Natural killer cell (primary cell): ENCODE results near the gene IL27RA. TPM values are rescaled to one million over a fixed set of nuclear protein-coding genes. Genes with fewer than 3 reads are reported as not detected.
A peak's percentile ranks its signal among the peaks of the same experiment; 100 is the strongest.

Experiments
- ATAC-seq, 3 donors: fragments of 150-1000 bp in 2 of 3; fragments of 200-7000 bp in 1 of 3; cut with Tn5 transposase; 1 replicate in 1 of 3; 2 replicates in 2 of 3; pipeline ENCODE4 v1.10.0; 2021; ENCODE audit warnings: mild to moderate bottlenecking in 2 of 3, moderate library complexity in 2 of 3
- DNase-seq, 2 donors: peaks; one replicate each; pipeline versions ENCODE4 v3.0.0 to v3.0.0-alpha.2; 2013 to 2021; ENCODE audit warnings: mixed read lengths in 1 of 2
- H3K27ac ChIP-seq: one replicate; pipeline ENCODE4 v1.5.1; 2013; ENCODE audit warnings: mild to moderate bottlenecking, low read length
- H3K27me3 ChIP-seq: one replicate; pipeline ENCODE4 v1.6.1; 2013; ENCODE audit warnings: low read length; ENCODE audit not compliant: control insufficient read depth, insufficient read depth
- H3K36me3 ChIP-seq: one replicate; pipeline ENCODE4 v1.6.1; 2013; ENCODE audit warnings: low read length; ENCODE audit not compliant: control insufficient read depth, insufficient read depth
- H3K4me1 ChIP-seq: one replicate; pipeline ENCODE4 v1.6.1; 2013; ENCODE audit warnings: low read length; ENCODE audit not compliant: control insufficient read depth, insufficient read depth
- H3K4me3 ChIP-seq: one replicate; pipeline ENCODE4 v1.5.1; 2013; ENCODE audit warnings: low read length
- H3K9me3 ChIP-seq: one replicate; pipeline ENCODE4 v1.6.1; 2013; ENCODE audit warnings: low read length; ENCODE audit not compliant: control insufficient read depth, insufficient read depth
- H3K27ac Mint-ChIP-seq, 2 donors: one replicate each; pipeline ENCODE4 v1.8.0; 2022; ENCODE audit warnings: mild to moderate bottlenecking in 2 of 2, mixed read lengths in 2 of 2, moderate library complexity in 1 of 2
- H3K27me3 Mint-ChIP-seq, 2 donors: one replicate each; pipeline ENCODE4 v1.8.0; 2022; ENCODE audit warnings: low read depth in 2 of 2, mixed read lengths in 2 of 2
- H3K36me3 Mint-ChIP-seq: one replicate; pipeline ENCODE4 v1.8.0; 2022; ENCODE audit warnings: mixed read lengths
- H3K4me1 Mint-ChIP-seq, 2 donors: one replicate each; pipeline ENCODE4 v1.8.0; 2022; ENCODE audit warnings: mixed read lengths in 2 of 2
- H3K4me3 Mint-ChIP-seq: one replicate; pipeline ENCODE4 v1.8.0; 2022; ENCODE audit warnings: mild to moderate bottlenecking, moderate library complexity, mixed read lengths
- H3K9me3 Mint-ChIP-seq, 2 donors: one replicate each; pipeline ENCODE4 v1.8.0; 2022; ENCODE audit warnings: mixed read lengths in 2 of 2
- WGBS: methylation state at CpG from one replicate; pipeline ENCODE4 v1.1.7; 2013; ENCODE audit warnings: missing lambda C conversion rate; ENCODE audit not compliant: insufficient coverage; 5-methylcytosine and 5-hydroxymethylcytosine counted together
- intact Hi-C: fragments of 100-400 bp; cut with micrococcal nuclease; formaldehyde crosslinking; loops from one replicate; pipeline ENCODE4 v1.14.2; 2022
- total RNA-seq, 4 donors: library from RNA; stranded (reverse); fragments of 120-200 nt in 1 of 4; gene quantifications; one replicate each; pipeline versions ENCODE4 v1.2.3 to v1.2.4, GENCODE V29; 2013 to 2022
- TF ChIP-seq, protein P1 (sequence below): fragments of 200-600 bp; IDR thresholded peaks from one replicate; pipeline ENCODE4 v1.8.0; 2022; ENCODE audit warnings: antibody characterized with exemption

The IL27RA gene
- total RNA-seq, 3 donors from 2014 or later (not counting 1 experiment from before 2014, with no cell fraction given): 38.4 to 61.1 (median 58.0) TPM

GRCh38 chr19:14088634-14089411 lies 57.3 kb downstream of the IL27RA start:
- TF ChIP-seq, protein P1, sequence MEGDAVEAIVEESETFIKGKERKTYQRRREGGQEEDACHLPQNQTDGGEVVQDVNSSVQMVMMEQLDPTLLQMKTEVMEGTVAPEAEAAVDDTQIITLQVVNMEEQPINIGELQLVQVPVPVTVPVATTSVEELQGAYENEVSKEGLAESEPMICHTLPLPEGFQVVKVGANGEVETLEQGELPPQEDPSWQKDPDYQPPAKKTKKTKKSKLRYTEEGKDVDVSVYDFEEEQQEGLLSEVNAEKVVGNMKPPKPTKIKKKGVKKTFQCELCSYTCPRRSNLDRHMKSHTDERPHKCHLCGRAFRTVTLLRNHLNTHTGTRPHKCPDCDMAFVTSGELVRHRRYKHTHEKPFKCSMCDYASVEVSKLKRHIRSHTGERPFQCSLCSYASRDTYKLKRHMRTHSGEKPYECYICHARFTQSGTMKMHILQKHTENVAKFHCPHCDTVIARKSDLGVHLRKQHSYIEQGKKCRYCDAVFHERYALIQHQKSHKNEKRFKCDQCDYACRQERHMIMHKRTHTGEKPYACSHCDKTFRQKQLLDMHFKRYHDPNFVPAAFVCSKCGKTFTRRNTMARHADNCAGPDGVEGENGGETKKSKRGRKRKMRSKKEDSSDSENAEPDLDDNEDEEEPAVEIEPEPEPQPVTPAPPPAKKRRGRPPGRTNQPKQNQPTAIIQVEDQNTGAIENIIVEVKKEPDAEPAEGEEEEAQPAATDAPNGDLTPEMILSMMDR: no peak
- no peak overlapping the region for H3K4me3 ChIP-seq
- H3K4me1 ChIP-seq: peaks cover 17% of the 10 kb centered on the region
- no peak for ATAC-seq
- H3K9me3 Mint-ChIP-seq: no peaks in the 10 kb centered on the region
- no peak for DNase-seq
- WGBS: 95% methylated on average over 30 of the region's 30 CpGs
- peak overlapping the region in 1 of 2 donors; percentile 39 for H3K27ac Mint-ChIP-seq
- H3K4me1 Mint-ChIP-seq: peaks cover 14 to 15% of the 10 kb centered on the region in 2 donors
- H3K27me3 ChIP-seq: no peaks in the 10 kb centered on the region
- peaks cover 8% of the 10 kb centered on the region for H3K36me3 ChIP-seq
- H3K36me3 Mint-ChIP-seq: no peaks in the 10 kb centered on the region
- H3K27ac ChIP-seq: no peak overlapping the region
- H3K9me3 ChIP-seq: peaks cover 7% of the 10 kb centered on the region
- peak overlapping the region; percentile 74 for H3K4me3 Mint-ChIP-seq
- H3K27me3 Mint-ChIP-seq: no peaks in the 10 kb centered on the region
- intact Hi-C loops: no loop called here

DNA sequence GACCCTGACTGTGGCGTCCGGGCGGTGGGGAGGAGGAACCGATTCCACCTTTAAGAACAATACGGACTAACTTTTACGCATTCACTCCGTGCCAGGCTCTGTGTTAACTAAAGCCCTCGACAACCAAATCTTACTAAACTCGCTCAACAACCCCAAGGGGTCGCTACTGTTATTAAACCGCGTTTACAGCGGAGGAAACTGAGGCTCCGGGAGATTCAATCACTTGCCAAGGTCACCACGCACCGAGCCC lies 57.8 kb downstream of the IL27RA start:
- Histone ChIP-seq H3K9me3 (peaks cover 7% of the 10 kb centered on the region), H3K27me3 (no peaks in the 10 kb centered on the region), H3K27ac (no peak overlapping the region), H3K4me3 (no peak overlapping the region), H3K4me1 (peaks cover 17% of the 10 kb centered on the region), H3K36me3 (peaks cover 8% of the 10 kb centered on the region)
- no peaks in the 10 kb centered on the region for H3K9me3 Mint-ChIP-seq
- H3K36me3 Mint-ChIP-seq: no peaks in the 10 kb centered on the region
- intact Hi-C loops: no loop called here
- no peaks in the 10 kb centered on the region for H3K27me3 Mint-ChIP-seq
- H3K27ac Mint-ChIP-seq: peak overlapping the region in 1 of 2 donors; percentile 39
- WGBS: 35% methylated on average over 16 of the region's 16 CpGs
- H3K4me3 Mint-ChIP-seq: peak overlapping the region; percentile 74
- TF ChIP-seq, protein P1: no peak
- H3K4me1 Mint-ChIP-seq: peaks cover 14 to 15% of the 10 kb centered on the region in 2 donors
- DNase-seq (peak in 1 of 2 donors; percentile 63), ATAC-seq (no peak)

DNA sequence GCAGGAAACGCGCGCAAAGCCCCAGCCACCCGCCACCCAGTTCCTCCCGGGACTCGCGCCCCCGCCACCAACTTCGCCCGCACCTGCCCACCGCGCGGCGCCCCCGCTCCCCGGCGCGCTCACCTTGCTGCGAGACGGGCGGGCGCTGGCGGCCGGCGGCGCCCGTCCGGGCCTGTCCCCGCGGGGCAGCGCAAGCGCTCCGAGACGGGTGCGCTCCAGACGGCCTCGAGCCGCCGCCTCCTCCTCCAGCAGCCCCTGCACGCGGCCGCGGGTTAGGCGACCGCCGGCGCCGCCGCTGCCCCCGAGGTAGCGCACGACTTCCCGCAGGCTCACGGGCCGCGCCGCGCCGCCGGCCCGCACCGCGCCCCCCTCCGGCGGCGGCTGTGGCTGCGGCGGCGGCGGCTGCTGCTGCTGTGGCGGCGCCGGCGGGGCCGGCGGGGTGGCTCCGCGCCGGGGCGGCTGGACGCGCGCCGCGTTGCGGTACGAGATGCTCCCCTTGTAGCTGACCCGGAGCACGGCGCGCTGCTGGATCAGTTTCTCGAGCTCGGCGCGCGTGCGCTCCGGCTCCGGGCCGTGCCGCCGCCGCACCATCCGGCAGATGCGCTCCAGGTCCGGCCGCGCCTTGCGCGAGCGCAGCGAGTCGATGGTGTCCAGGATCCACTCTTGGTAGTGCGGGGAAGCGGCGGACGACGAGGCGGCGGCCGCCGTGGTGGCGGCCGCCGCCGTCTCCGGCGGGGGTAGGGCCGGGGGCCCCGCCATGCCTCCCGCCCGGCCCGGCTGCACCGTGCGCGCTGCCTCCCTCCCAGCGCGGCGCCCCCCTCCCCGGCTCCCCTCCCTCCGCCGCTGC lies 58.3 kb downstream of the IL27RA start:
- Histone ChIP-seq H3K9me3 (peaks cover 7% of the 10 kb centered on the region), H3K36me3 (peaks cover 8% of the 10 kb centered on the region), H3K27me3 (no peaks in the 10 kb centered on the region), H3K4me3 (peak overlapping the region; percentile 40), H3K4me1 (peaks cover 17% of the 10 kb centered on the region), H3K27ac (no peak overlapping the region)
- H3K4me3 Mint-ChIP-seq: peak overlapping the region; percentile 74
- no peaks in the 10 kb centered on the region for H3K9me3 Mint-ChIP-seq
- TF ChIP-seq, protein P1: no peak
- DNase-seq: peak; percentile 42 to 78
- peak; percentile 10 to 16 (median 12) for ATAC-seq
- H3K4me1 Mint-ChIP-seq: peaks cover 14 to 15% of the 10 kb centered on the region in 2 donors
- H3K27ac Mint-ChIP-seq: peak overlapping the region; percentile 40 to 56
- no peaks in the 10 kb centered on the region for H3K36me3 Mint-ChIP-seq
- intact Hi-C loops: loop anchor here (2.0 to 5.0 kb wide), 2 partner anchors 29 to 47 kb away; partner anchors contain the start of gene ASF1B
- H3K27me3 Mint-ChIP-seq: no peaks in the 10 kb centered on the region
- under 1% methylated on average over 139 of the region's 142 CpGs for WGBS
